VCaP (cell line): ENCODE data around the gene EYA2.

Source experiments
- H3K27ac ChIP-seq: fragments of 450-650 bp; 2 replicates; pipeline ENCODE4 v1.5.1; 2017
- TF ChIP-seq, protein P1 (sequence below): fragments of 450-650 bp; conservative IDR thresholded peaks from 2 replicates; pipeline ENCODE4 v1.5.1; 2017; ENCODE audit warnings: mild to moderate bottlenecking, moderate library complexity

The EYA2 gene

DNA sequence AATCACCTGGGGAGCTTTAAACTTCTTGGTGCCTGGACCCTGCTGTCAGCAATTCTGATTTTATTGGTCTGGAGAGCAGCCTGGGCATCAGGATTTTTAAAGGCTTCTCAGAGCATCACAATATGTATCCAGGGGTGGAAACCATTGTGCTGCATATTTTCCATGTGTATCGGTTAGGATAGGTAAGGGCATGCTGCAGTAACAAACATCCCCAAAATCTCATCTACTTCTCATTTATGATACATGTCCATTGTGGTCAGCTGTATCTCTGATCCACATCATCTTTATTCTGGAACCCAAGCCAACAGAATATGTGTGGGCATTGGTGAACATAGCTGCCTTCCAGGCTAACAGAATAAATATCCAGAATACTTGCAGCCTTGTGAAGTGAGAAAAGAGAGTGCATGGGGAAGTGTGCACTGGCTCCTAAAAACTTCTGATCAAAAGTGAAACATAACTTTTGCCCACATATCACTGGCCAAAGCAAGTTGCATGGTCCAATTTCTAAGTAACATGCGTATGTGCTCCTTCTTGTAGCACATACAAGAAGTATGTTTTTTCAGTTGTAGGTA is 246.8 kb downstream of the EYA2 start:
- TF ChIP-seq, protein P1, sequence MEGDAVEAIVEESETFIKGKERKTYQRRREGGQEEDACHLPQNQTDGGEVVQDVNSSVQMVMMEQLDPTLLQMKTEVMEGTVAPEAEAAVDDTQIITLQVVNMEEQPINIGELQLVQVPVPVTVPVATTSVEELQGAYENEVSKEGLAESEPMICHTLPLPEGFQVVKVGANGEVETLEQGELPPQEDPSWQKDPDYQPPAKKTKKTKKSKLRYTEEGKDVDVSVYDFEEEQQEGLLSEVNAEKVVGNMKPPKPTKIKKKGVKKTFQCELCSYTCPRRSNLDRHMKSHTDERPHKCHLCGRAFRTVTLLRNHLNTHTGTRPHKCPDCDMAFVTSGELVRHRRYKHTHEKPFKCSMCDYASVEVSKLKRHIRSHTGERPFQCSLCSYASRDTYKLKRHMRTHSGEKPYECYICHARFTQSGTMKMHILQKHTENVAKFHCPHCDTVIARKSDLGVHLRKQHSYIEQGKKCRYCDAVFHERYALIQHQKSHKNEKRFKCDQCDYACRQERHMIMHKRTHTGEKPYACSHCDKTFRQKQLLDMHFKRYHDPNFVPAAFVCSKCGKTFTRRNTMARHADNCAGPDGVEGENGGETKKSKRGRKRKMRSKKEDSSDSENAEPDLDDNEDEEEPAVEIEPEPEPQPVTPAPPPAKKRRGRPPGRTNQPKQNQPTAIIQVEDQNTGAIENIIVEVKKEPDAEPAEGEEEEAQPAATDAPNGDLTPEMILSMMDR, result no peak
- no peak overlapping the region for H3K27ac ChIP-seq

DNA sequence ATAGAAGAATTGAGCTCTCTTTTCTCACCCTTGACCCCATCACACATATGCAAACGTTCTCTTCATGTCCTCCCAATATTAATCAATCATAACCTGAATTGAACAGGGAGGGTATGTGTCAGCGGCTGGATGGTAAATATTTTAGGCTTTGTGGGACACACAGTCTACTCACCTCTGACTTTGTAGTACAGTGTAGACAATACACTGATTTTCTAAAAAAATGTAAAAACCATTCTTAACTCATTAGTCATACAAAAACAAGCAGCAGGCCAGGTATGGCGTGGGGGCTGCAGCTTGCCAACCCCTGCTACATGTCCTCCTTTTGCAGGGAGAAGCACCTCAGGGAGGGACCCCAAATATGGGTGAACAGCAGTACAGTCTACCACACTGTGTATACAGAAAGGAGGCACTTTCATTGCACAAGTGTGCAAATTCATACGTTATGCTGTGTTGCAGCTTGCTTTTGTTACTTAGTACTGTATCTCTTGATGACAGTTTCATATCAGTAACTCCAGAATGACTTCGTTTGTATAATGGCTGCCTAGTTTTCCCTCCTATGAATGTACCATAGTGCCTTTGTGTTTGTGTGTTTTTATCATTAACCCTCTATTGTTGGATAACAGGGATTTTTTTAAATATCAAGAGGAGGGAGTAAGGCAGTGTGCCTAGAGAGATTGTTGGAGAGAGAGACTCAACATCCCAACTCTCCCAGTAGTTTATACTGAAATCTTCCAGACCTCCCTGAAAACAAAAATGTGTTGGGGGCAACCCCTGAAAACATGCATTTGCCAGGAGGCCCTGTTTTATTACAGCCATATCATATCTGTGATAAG is 247.5 kb downstream of the EYA2 start:
- TF ChIP-seq, protein P1, result no peak
- no peak overlapping the region for H3K27ac ChIP-seq

DNA sequence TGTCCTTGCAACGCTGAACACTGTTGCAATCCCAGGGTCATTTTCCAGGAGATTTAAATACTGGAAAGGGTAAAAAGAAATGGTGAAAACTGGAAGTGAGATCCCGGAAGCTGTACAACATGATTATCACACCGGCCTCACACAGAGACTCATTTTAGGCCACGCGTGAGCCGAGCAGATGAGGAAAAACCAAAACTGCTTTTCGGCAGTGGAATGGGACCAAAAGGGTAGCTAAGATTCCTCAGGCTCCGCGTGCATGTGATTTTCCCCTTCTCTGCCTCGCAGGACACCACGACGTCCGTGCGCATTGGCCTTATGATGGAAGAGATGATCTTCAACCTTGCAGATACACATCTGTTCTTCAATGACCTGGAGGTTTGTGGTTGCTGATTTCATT is 248.1 kb downstream of the EYA2 start:
- TF ChIP-seq, protein P1, result no peak

DNA sequence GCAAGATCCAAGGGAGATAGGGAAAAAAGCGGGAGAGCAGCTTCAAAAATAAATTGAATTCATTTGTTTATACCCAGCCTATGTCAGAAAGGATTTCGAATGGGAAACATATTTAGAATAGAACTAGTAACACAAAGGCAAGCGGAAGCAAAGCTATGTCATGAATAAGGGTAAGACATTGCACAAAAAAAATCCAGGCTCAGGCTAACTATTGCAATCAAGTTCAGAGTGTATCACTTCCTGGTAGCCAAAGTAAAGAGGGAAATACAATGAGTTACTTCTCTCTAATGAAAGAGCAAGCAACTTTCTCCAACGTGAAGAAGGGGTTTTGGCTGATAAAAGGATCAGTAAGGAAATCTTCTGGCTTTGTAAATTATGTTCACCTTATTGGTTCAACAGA is 249.0 kb downstream of the EYA2 start:
- no peak overlapping the region for H3K27ac ChIP-seq
- TF ChIP-seq, protein P1, result no peak

More for the DNA sequence above, 248.1 kb downstream of the EYA2 start:
- H3K27ac ChIP-seq, result no peak overlapping the region

DNA sequence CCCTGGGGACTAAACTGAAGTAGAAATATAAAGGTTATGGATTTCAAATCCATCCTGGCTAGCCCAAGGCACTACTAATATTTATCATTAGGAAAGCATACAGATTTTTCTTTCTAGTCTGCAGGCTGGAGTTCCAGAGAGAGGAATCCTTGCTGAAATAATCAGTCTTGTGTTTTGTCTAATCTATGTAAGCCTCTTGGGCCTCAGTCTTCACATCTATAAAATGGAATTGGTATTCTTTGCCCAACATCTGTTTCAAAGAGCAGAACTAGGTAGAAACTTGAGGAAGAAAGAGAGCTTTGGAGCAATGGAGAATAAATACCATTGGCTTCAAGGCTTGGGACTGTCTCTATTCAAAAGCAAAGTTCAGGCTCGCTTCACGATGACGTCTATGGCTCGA is 249.8 kb downstream of the EYA2 start:
- TF ChIP-seq, protein P1, result no peak
- H3K27ac ChIP-seq, result no peak overlapping the region

DNA sequence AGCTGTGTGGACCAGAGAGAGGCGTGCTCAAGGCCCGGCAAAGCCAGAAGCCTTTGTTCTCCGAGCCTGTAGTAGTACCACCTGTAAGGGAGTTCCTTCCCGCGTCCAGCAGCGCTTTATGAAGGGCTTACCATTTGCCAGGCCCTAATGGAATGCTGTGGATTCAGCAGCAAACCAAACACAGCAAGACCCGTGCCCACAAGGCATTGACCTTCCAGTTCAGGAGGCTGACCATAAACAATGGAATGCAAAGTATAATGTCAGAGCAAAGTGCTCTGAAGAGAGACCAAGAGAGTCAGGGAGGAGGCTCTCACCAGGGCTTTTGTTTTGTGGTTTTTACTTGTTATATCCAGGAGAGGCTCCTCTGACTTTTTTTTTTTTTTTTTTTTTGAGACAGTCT is 252.0 kb downstream of the EYA2 start:
- TF ChIP-seq, protein P1, result no peak
- no peak overlapping the region for H3K27ac ChIP-seq

DNA sequence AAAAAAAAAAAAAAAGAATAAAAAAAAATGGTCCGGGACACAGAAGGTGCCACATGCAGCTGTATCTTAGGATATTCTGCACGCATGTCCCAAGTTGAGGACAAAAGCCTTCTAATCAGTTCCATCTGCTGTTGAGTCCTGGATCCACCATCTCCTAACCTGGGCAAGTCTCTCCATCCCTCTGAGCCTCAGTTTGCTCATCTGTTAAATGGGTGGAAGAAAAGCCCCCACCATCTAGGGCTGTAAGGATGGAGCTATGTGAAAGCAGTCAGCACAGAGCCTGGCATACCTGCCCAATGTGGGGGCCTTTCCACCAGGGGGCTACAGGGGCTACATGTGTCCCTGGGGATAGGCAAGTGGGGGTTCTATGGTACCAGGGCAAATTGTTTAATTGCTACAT is 253.4 kb downstream of the EYA2 start:
- TF ChIP-seq, protein P1, result no peak
- no peak overlapping the region for H3K27ac ChIP-seq
